H1 (cell line): ENCODE results near the gene RNASEH2C. TPM values are rescaled to one million over a fixed set of nuclear protein-coding genes. Genes with fewer than 3 reads are reported as not detected.

Source experiments
- CTCF ChIA-PET: fragments of 300-600 bp; sonication (Branson Sonifier 250); formaldehyde crosslinking; loops from one replicate; lab custom pipeline; 2021; ENCODE audit not compliant: partially characterized antibody; lab: Charles Lee
- POLR2A ChIA-PET: fragments of 300-600 bp; sonication (Branson Sonifier 250); formaldehyde crosslinking; loops from one replicate; lab custom pipeline; 2021; ENCODE audit warnings: inconsistent platforms; ENCODE audit not compliant: partially characterized antibody; lab: Charles Lee
- DNase-seq, 2 experiments: peaks; one replicate each; pipeline versions ENCODE4 v3.0.0 to v3.0.0-alpha.2; 2010 to 2022; ENCODE audit warnings: low spot score in 2 of 2, low read depth in 1 of 2, mixed read lengths in 1 of 2
- FAIRE-seq: peaks from 2 replicates; lab custom pipeline; 2011; peaks lifted over from hg19 to GRCh38; lab: Jason Lieb, UNC
- H2AFZ ChIP-seq: 2 replicates; pipeline ENCODE4 v1.8.1; 2012; ENCODE audit warnings: low read length, inconsistent platforms
- H2AK5ac ChIP-seq: 2 replicates; pipeline ENCODE4 v1.6.1; 2013; ENCODE audit warnings: low read depth, low read length
- H2BK120ac ChIP-seq: replicated peaks from 2 replicates; pipeline ENCODE3; 2013; ENCODE audit warnings: low read depth, low read length, inconsistent platforms
- H2BK12ac ChIP-seq: 2 replicates; pipeline ENCODE4 v1.6.1; 2013; ENCODE audit warnings: low read depth, low read length
- H2BK15ac ChIP-seq: 2 replicates; pipeline ENCODE4 v1.6.1; 2013; ENCODE audit warnings: low read length
- H2BK20ac ChIP-seq: 2 replicates; pipeline ENCODE4 v1.6.1; 2013; ENCODE audit warnings: low read length
- H2BK5ac ChIP-seq: 2 replicates; pipeline ENCODE4 v1.6.1; 2013; ENCODE audit warnings: low read depth, low read length
- H3K14ac ChIP-seq: 2 replicates; pipeline ENCODE4 v1.6.1; 2013; ENCODE audit warnings: inconsistent platforms; ENCODE audit not compliant: insufficient read length
- H3K18ac ChIP-seq: 2 replicates; pipeline ENCODE4 v1.6.1; 2013; ENCODE audit warnings: low read length; ENCODE audit errors: extremely low read depth
- H3K23ac ChIP-seq: 2 replicates; pipeline ENCODE4 v1.6.1; 2013; ENCODE audit warnings: inconsistent platforms; ENCODE audit not compliant: insufficient read length
- H3K23me2 ChIP-seq: 2 replicates; pipeline ENCODE4 v1.6.1; 2013; ENCODE audit warnings: low read depth, low read length
- H3K27ac ChIP-seq: 2 replicates; pipeline ENCODE4 v1.6.1; 2011; ENCODE audit warnings: low read depth, low read length, inconsistent platforms
- H3K27me3 ChIP-seq, 4 experiments: replicated peaks in 1 of 4; 1 replicate in 1 of 4; 2 replicates in 3 of 4; pipeline versions ENCODE4 v1.6.1 to v1.8.1; 2011 to 2013; ENCODE audit warnings: low read length in 3 of 4, mild to moderate bottlenecking in 3 of 4, inconsistent platforms in 2 of 4, mixed read lengths in 2 of 4, moderate library complexity in 1 of 4; ENCODE audit not compliant: control insufficient read depth in 3 of 4, insufficient read depth in 3 of 4; ENCODE audit errors: extremely low read depth in 1 of 4
- H3K36me3 ChIP-seq, 4 experiments: 2 replicates each; pipeline versions ENCODE4 v1.6.1 to v1.8.1; 2011 to 2013; ENCODE audit warnings: mild to moderate bottlenecking in 4 of 4, low read length in 3 of 4, moderate library complexity in 2 of 4, control low read depth in 1 of 4, inconsistent platforms in 1 of 4; ENCODE audit not compliant: insufficient read depth in 4 of 4, control insufficient read depth in 2 of 4
- H3K4ac ChIP-seq: replicated peaks from 2 replicates; pipeline ENCODE3; 2013; ENCODE audit warnings: low read length, low read depth, mixed read lengths, inconsistent platforms; ENCODE audit not compliant: insufficient read length
- H3K4me1 ChIP-seq, 4 experiments: replicated peaks in 1 of 4; 1 replicate in 1 of 4; 2 replicates in 3 of 4; pipeline versions ENCODE4 v1.6.1 to v1.8.1; 2011 to 2013; ENCODE audit warnings: low read length in 3 of 4, inconsistent platforms in 2 of 4, mixed read lengths in 1 of 4; ENCODE audit not compliant: insufficient read depth in 4 of 4, control insufficient read depth in 3 of 4
- H3K4me2 ChIP-seq, 2 experiments: 2 replicates each; pipeline versions ENCODE4 v1.6.1 to v1.8.1; 2011 to 2013; ENCODE audit warnings: low read depth in 2 of 2, low read length in 2 of 2, control low read depth in 1 of 2, inconsistent platforms in 1 of 2, mild to moderate bottlenecking in 1 of 2; ENCODE audit not compliant: insufficient read depth in 1 of 2
- H3K4me3 ChIP-seq, 4 experiments: fragments of 200-600, 300-600 bp in 1 of 4; sonication (generic), shearing (Covaris generic), sonication (Bioruptor Twin) in 1 of 4; 2 replicates each; pipeline versions ENCODE4 v1.5.1 to v1.8.1; 2011 to 2016; ENCODE audit warnings: low read length in 4 of 4, low read depth in 3 of 4, control low read depth in 2 of 4, inconsistent platforms in 2 of 4, mild to moderate bottlenecking in 2 of 4, mixed read lengths in 1 of 4, moderate library complexity in 1 of 4; ENCODE audit not compliant: insufficient read depth in 2 of 4; ENCODE audit errors: extremely low read depth in 1 of 4
- H3K56ac ChIP-seq: replicated peaks from 2 replicates; pipeline ENCODE3; 2013; ENCODE audit warnings: low read depth, mild to moderate bottlenecking, mixed read lengths, low read length, inconsistent platforms; ENCODE audit not compliant: insufficient read length
- H3K79me1 ChIP-seq: 2 replicates; pipeline ENCODE4 v1.6.1; 2013; ENCODE audit warnings: low read depth, low read length, control low read depth
- H3K79me2 ChIP-seq, 2 experiments: 2 replicates each; pipeline versions ENCODE4 v1.6.1 to v1.8.1; 2012 to 2013; ENCODE audit warnings: low read length in 2 of 2, mild to moderate bottlenecking in 2 of 2, inconsistent platforms in 1 of 2; ENCODE audit not compliant: insufficient read depth in 2 of 2, control insufficient read depth in 1 of 2
- H3K9ac ChIP-seq, 4 experiments: replicated peaks in 1 of 4; 1 replicate in 1 of 4; 2 replicates in 3 of 4; pipeline versions ENCODE4 v1.6.1 to v1.8.1; 2011 to 2013; ENCODE audit warnings: low read depth in 3 of 4, low read length in 3 of 4, control low read depth in 2 of 4, mild to moderate bottlenecking in 2 of 4, moderate library complexity in 2 of 4, inconsistent platforms in 1 of 4; ENCODE audit errors: extremely low read depth in 1 of 4
- H3K9me3 ChIP-seq, 2 experiments: 2 replicates each; pipeline versions ENCODE4 v1.6.1 to v1.8.1; 2012 to 2013; ENCODE audit warnings: mild to moderate bottlenecking in 2 of 2, moderate library complexity in 2 of 2, control low read depth in 1 of 2, inconsistent platforms in 1 of 2, low read depth in 1 of 2, low read length in 1 of 2, mixed read lengths in 1 of 2; ENCODE audit not compliant: insufficient read depth in 2 of 2
- H4K20me1 ChIP-seq, 2 experiments: replicated peaks in 1 of 2; 2 replicates each; pipeline versions ENCODE3 to v1.8.1; 2011 to 2013; ENCODE audit warnings: inconsistent platforms in 2 of 2, low read length in 2 of 2, mild to moderate bottlenecking in 1 of 2; ENCODE audit not compliant: insufficient read depth in 2 of 2, control insufficient read depth in 1 of 2
- H4K5ac ChIP-seq: 2 replicates; pipeline ENCODE4 v1.6.1; 2013; ENCODE audit warnings: low read length, low read depth, mixed read lengths, inconsistent platforms; ENCODE audit not compliant: insufficient read length
- H4K8ac ChIP-seq: 2 replicates; pipeline ENCODE4 v1.8.0; 2013; ENCODE audit warnings: mild to moderate bottlenecking, moderate library complexity, low read length, inconsistent platforms; ENCODE audit not compliant: insufficient read depth; ENCODE audit errors: extremely low read depth
- H4K91ac ChIP-seq: replicated peaks from 2 replicates; pipeline ENCODE3; 2013; ENCODE audit warnings: low read length, mixed read lengths, inconsistent platforms; ENCODE audit not compliant: insufficient read length
- ASH2L ChIP-seq: fragments of 200-600, 300-600 bp; sonication (generic); IDR thresholded peaks from one replicate; pipeline ENCODE4 v1.7.1; 2017; ENCODE audit warnings: low read length
- BACH1 ChIP-seq: IDR thresholded peaks from 2 replicates; pipeline ENCODE4 v1.6.1; 2012; ENCODE audit warnings: low read length, improper control_type of control experiment
- CREB1 ChIP-seq: IDR thresholded peaks from 2 replicates; pipeline ENCODE4 v1.6.1; 2012; ENCODE audit warnings: inconsistent platforms
- E2F6 ChIP-seq: IDR thresholded peaks from 2 replicates; pipeline ENCODE4 v1.6.1; 2012; ENCODE audit warnings: inconsistent platforms
- MAX ChIP-seq: IDR thresholded peaks from 2 replicates; pipeline ENCODE4 v1.6.1; 2012; ENCODE audit warnings: inconsistent platforms
- POLR2A ChIP-seq, 2 experiments: IDR thresholded peaks; 1 replicate in 1 of 2; 2 replicates in 1 of 2; pipeline ENCODE4 v1.6.1; 2011; ENCODE audit warnings: low read depth in 2 of 2, low read length in 2 of 2, mild to moderate bottlenecking in 2 of 2; ENCODE audit errors: control extremely low read depth in 1 of 2
- RFX5 ChIP-seq: IDR thresholded peaks from 2 replicates; pipeline ENCODE4 v1.6.1; 2011; ENCODE audit warnings: low read depth, low read length, improper control_type of control experiment, borderline replicate concordance
- TAF7 ChIP-seq: optimal IDR thresholded peaks from 2 replicates; pipeline ENCODE3; 2011; ENCODE audit warnings: low read depth, mild to moderate bottlenecking, inconsistent platforms, low read length, moderate library complexity, borderline replicate concordance
- WGBS, 2 experiments: shearing (Covaris generic) in 1 of 2; methylation state at CpG; one replicate each; pipeline versions ENCODE4 v1.1.6 to v1.1.7; 2013 to 2015; ENCODE audit warnings: low lambda C conversion rate in 2 of 2, mixed read lengths in 2 of 2, inconsistent platforms in 1 of 2, low coverage in 1 of 2, missing lambda C conversion rate in 1 of 2; ENCODE audit not compliant: insufficient replicate concordance in 2 of 2, insufficient coverage in 1 of 2, insufficient read length in 1 of 2; ENCODE audit errors: extremely low coverage in 1 of 2, missing lambda C conversion rate in 1 of 2; 5-methylcytosine and 5-hydroxymethylcytosine counted together
- long read RNA-seq, 2 experiments: library from RNA in 1 of 2; library from capped mRNA in 1 of 2; stranded (forward); transcript quantifications; one replicate each; pipeline ENCODE4 v2.0.0, GENCODE V29; 2021; ENCODE audit warnings: inconsistent platforms in 1 of 2
- polyA minus RNA-seq, 3 experiments: library from RNA; depleted of rRNA, polyadenylated mRNA; stranded (reverse); fragments of >200 nt; gene quantifications; 1 replicate in 2 of 3; 2 replicates in 1 of 3; pipeline ENCODE4 v1.2.3, GENCODE V29; 2011
- polyA plus RNA-seq, 7 experiments: library from polyadenylated mRNA; depleted of rRNA in 3 of 7; stranded (reverse) in 5 of 7; unstranded in 2 of 7; fragments of >200 nt in 5 of 7; fragments of 200-250 nt in 2 of 7; gene quantifications; 1 replicate in 5 of 7; 2 replicates in 1 of 7; 4 replicates in 1 of 7; pipeline versions ENCODE4 v1.2.1 to v1.2.3, GENCODE V29; 2011 to 2013; ENCODE audit warnings: missing spikeins in 2 of 7, mixed read lengths in 2 of 7
- total RNA-seq: library from RNA; stranded (reverse); fragmentation: NEBNext Ultra II Directional; extraction: Animal tissue kit (Norgen Biotek cat#: 25700); gene quantifications from 2 replicates; pipeline ENCODE4 v1.2.1, GENCODE V29; 2021

The RNASEH2C gene
- total RNA-seq (37.9 and 40.2 TPM in 2 replicates), polyA plus RNA-seq (2011; rRNA removed) (60.3 and 74.8 TPM in 2 replicates), polyA minus RNA-seq (2011; rRNA and poly(A)+ RNA removed) (6.7 and 10.2 TPM in 2 replicates)
- 61.0 TPM for polyA plus RNA-seq (2011; cell fraction: cytosol; rRNA removed)
- polyA plus RNA-seq (2011; cell fraction: nucleus; rRNA removed), result 53.6 TPM
- polyA plus RNA-seq (2012, experiment 1 of 2), result 22.2 to 39.2 TPM (median 31.6 TPM) in 4 replicates
- 22.1 TPM for polyA plus RNA-seq (2012, experiment 2 of 2)
- 30.3 TPM for polyA plus RNA-seq (2013, experiment 1 of 2)
- polyA plus RNA-seq (2013, experiment 2 of 2), result 31.1 TPM
- polyA minus RNA-seq (2011; cell fraction: cytosol; rRNA and poly(A)+ RNA removed), result 26.4 TPM
- polyA minus RNA-seq (2011; cell fraction: nucleus; rRNA and poly(A)+ RNA removed), result 27.1 TPM
- long read RNA-seq, experiment 1, transcript RNASEH2C-203 (3 exons, 2,798 nt), result minor isoform, 6 of 32 reads
- long read RNA-seq, experiment 1, transcript RNASEH2C-201 (4 exons, 2,794 nt), result major isoform, 22 of 32 reads
- long read RNA-seq, experiment 1, partial matches to known transcripts, result 0 of 32 reads
- long read RNA-seq, experiment 1, other reads (novel, unspliced or antisense), result 3 of 32 reads
- long read RNA-seq, experiment 2, partial matches to known transcripts, result 0 of 3 reads
- long read RNA-seq, experiment 2, other reads (novel, unspliced or antisense), result 1 of 3 reads

GRCh38 chr11:65720211-65720934 is at the start of gene RNASEH2C:
Gene RNASEH2C, minus strand, starts transcription at chr11:65720798. Its CDS starts 40 bp downstream, at chr11:65720758.
- FAIRE-seq (no peak), DNase-seq (peak; percentile 44 to 90)
- WGBS, 2 experiments, result 1% methylated on average over 27 of the region's 76 CpGs; no CpG with 5 or more reads in 1 of the 2 experiments
- peak within 1 kb of the TSS; percentile 98 for H4K5ac ChIP-seq
- peak within 1 kb of the TSS; percentile 99 for H3K18ac ChIP-seq
- peak within 1 kb of the TSS; percentile 88 to 93 (median 91) for H3K9ac ChIP-seq
- H2AK5ac ChIP-seq, result no peak within 1 kb of the TSS
- peak within 1 kb of the TSS; percentile 96 for H2BK5ac ChIP-seq
- peak within 1 kb of the TSS; percentile 82 for H3K56ac ChIP-seq
- peak within 1 kb of the TSS; percentile 82 for H2BK120ac ChIP-seq
- peak within 1 kb of the TSS; percentile 83 to 85 for H3K4me2 ChIP-seq
- no peaks in the 10 kb centered on the region for H3K27me3 ChIP-seq
- H3K27ac ChIP-seq, result peak within 1 kb of the TSS; percentile 90
- H3K79me1 ChIP-seq, result peaks cover 2% of the 10 kb centered on the region
- H3K9me3 ChIP-seq, result no peaks in the 10 kb centered on the region
- 0 out of 4 replicates have a peak, but pooled peaks cover 0 to 4% of the 10 kb centered on the region in 2 experiments for H3K79me2 ChIP-seq
- peak within 1 kb of the TSS; percentile 98 for H4K8ac ChIP-seq
- peaks cover 0 to 12% of the 10 kb centered on the region in 2 experiments for H4K20me1 ChIP-seq
- peak within 1 kb of the TSS; percentile 97; the same call in 1 of the 2 replicates for H2BK15ac ChIP-seq
- H3K14ac ChIP-seq, result no peak within 1 kb of the TSS
- no peak within 1 kb of the TSS for H3K23ac ChIP-seq
- H3K4ac ChIP-seq, result peak within 1 kb of the TSS; percentile 98
- H2AFZ ChIP-seq, result peak within 1 kb of the TSS; percentile 98
- peaks cover 8% of the 10 kb centered on the region; the same call in 1 of the 2 replicates for H3K23me2 ChIP-seq
- no peak within 1 kb of the TSS for H2BK20ac ChIP-seq
- peaks cover 11 to 32% (median 29%) of the 10 kb centered on the region in 4 experiments for H3K36me3 ChIP-seq
- H2BK12ac ChIP-seq, result peak within 1 kb of the TSS; percentile 39; the same call in 1 of the 2 replicates
- H3K4me3 ChIP-seq, result peak within 1 kb of the TSS; percentile 83 to 91 (median 85)
- ChIA-PET CTCF (interaction anchor here (0.7 to 2.7 kb wide), 16 partner anchors 9 to 332 kb away, joined by 3 to 18 read pairs (median 5); partner anchors contain the start of genes AP5B1, FIBP, KAT5 and MUS81), POLR2A (interaction anchor here (0.6 to 3.7 kb wide), 31 partner anchors 9 to 325 kb away, joined by 3 to 23 read pairs (median 3); partner anchors contain the start of genes BANF1, CFL1, EIF1AD and KAT5)
- H3K4me1 ChIP-seq, result peaks cover 0 to 6% (median 3%) of the 10 kb centered on the region in 4 experiments; a peak in 2 of 7 replicates
- peak within 1 kb of the TSS; percentile 82 for H4K91ac ChIP-seq
- TF ChIP-seq ASH2L (peak; percentile 44), CREB1 (peak; percentile 94), TAF7 (peak; percentile 78), RFX5 (no peak), POLR2A (IDR thresholded peaks at IDR 0.05; ENCODE audit: control extremely low read depth in 1 of 2, low read depth in 2 of 2, low read length in 2 of 2) (peak; percentile 80 to 81), MAX (peak; percentile 54), BACH1 (no peak), E2F6 (0 out of 2 replicates have a peak, but pooled peaks have one; percentile 26)
